ENCODE measurements around the gene PDE4D. TPM values are rescaled to one million over a fixed set of nuclear protein-coding genes. Genes with fewer than 3 reads are reported as not detected.

Gene PDE4D
- polyA plus RNA-seq, 1 donor (not counting 4 experiments of a cell fraction or from before 2014, with no cell fraction given), result 3.6 TPM

- H2AFZ ChIP-seq (ENCODE audit: control insufficient read depth, low read length), result no peak overlapping the region
- TF ChIP-seq, protein P1, sequence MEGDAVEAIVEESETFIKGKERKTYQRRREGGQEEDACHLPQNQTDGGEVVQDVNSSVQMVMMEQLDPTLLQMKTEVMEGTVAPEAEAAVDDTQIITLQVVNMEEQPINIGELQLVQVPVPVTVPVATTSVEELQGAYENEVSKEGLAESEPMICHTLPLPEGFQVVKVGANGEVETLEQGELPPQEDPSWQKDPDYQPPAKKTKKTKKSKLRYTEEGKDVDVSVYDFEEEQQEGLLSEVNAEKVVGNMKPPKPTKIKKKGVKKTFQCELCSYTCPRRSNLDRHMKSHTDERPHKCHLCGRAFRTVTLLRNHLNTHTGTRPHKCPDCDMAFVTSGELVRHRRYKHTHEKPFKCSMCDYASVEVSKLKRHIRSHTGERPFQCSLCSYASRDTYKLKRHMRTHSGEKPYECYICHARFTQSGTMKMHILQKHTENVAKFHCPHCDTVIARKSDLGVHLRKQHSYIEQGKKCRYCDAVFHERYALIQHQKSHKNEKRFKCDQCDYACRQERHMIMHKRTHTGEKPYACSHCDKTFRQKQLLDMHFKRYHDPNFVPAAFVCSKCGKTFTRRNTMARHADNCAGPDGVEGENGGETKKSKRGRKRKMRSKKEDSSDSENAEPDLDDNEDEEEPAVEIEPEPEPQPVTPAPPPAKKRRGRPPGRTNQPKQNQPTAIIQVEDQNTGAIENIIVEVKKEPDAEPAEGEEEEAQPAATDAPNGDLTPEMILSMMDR (optimal IDR thresholded peaks at IDR 0.05 in 1 of 3, IDR thresholded peaks at IDR 0.05 in 1 of 3, conservative IDR thresholded peaks at IDR 0.05 in 1 of 3; ENCODE audit: extremely low read depth in 1 of 3, insufficient read depth in 2 of 3, low read length in 3 of 3), result no peak
- TF ChIP-seq EZH2 (IDR thresholded peaks at IDR 0.05; ENCODE audit: low read length), result no peak
- H3K79me2 ChIP-seq (ENCODE audit: control insufficient read depth, insufficient read depth, low read length), result no peaks in the 10 kb centered on the region
- dilution Hi-C loops (cut with MboI; ENCODE audit: extremely low pct_ligation_motif_present, low sequenced_read_pairs), result no loop called here
- H4K20me1 ChIP-seq (ENCODE audit: control insufficient read depth, extremely low read depth, insufficient read depth, low read length), result no peaks in the 10 kb centered on the region
- FAIRE-seq, result no peak
- H3K36me3 ChIP-seq (ENCODE audit: control insufficient read depth in 2 of 2, extremely low read depth in 1 of 2, insufficient read depth in 2 of 2, low read length in 2 of 2), result no peaks in the 10 kb centered on the region
- H3K9me3 ChIP-seq (ENCODE audit: control insufficient read depth, low read depth, low read length), result no peaks in the 10 kb centered on the region
- H3K27ac ChIP-seq (ENCODE audit: control insufficient read depth, insufficient read depth, low read length), result no peak overlapping the region
- no peaks in the 10 kb centered on the region for H3K27me3 ChIP-seq (ENCODE audit: control insufficient read depth, extremely low read depth, insufficient read depth, low read length)
- no peak overlapping the region for H3K4me3 ChIP-seq (ENCODE audit: control insufficient read depth in 2 of 3, extremely low read depth in 1 of 3, insufficient read depth in 2 of 3, low read depth in 1 of 3, low read length in 3 of 3)
- H3K4me2 ChIP-seq (ENCODE audit: control insufficient read depth, extremely low read depth, insufficient read depth, low read depth, low read length), result no peak overlapping the region
- no peak overlapping the region for H3K9ac ChIP-seq (ENCODE audit: control insufficient read depth, extremely low read depth, insufficient read depth, low read length)
- no peaks in the 10 kb centered on the region for H3K9me1 ChIP-seq (ENCODE audit: control insufficient read depth, extremely low read depth, insufficient read depth, low read length)
- DNase-seq (ENCODE audit: low read depth, low spot score), result no peak
- H3K4me1 ChIP-seq (ENCODE audit: control insufficient read depth, extremely low read depth, insufficient read depth, low read length), result peaks cover 8% of the 10 kb centered on the region
Measured at GRCh38 chr5:59320420-59320819, 573.1 kb downstream of the PDE4D start.

GRCh38 chr5:59319250-59319649 is 574.3 kb downstream of the PDE4D start:
- Histone ChIP-seq H3K4me2 (ENCODE audit: control insufficient read depth, extremely low read depth, insufficient read depth, low read depth, low read length) (no peak overlapping the region), H3K9me3 (ENCODE audit: control insufficient read depth, low read depth, low read length) (no peaks in the 10 kb centered on the region), H3K79me2 (ENCODE audit: control insufficient read depth, insufficient read depth, low read length) (no peaks in the 10 kb centered on the region), H4K20me1 (ENCODE audit: control insufficient read depth, extremely low read depth, insufficient read depth, low read length) (no peaks in the 10 kb centered on the region), H3K4me3 (ENCODE audit: control insufficient read depth in 2 of 3, extremely low read depth in 1 of 3, insufficient read depth in 2 of 3, low read depth in 1 of 3, low read length in 3 of 3) (no peak overlapping the region), H3K27ac (ENCODE audit: control insufficient read depth, insufficient read depth, low read length) (no peak overlapping the region), H3K27me3 (ENCODE audit: control insufficient read depth, extremely low read depth, insufficient read depth, low read length) (no peaks in the 10 kb centered on the region), H3K9me1 (ENCODE audit: control insufficient read depth, extremely low read depth, insufficient read depth, low read length) (no peaks in the 10 kb centered on the region), H3K36me3 (ENCODE audit: control insufficient read depth in 2 of 2, extremely low read depth in 1 of 2, insufficient read depth in 2 of 2, low read length in 2 of 2) (no peaks in the 10 kb centered on the region), H3K4me1 (ENCODE audit: control insufficient read depth, extremely low read depth, insufficient read depth, low read length) (peaks cover 8% of the 10 kb centered on the region), H2AFZ (ENCODE audit: control insufficient read depth, low read length) (no peak overlapping the region), H3K9ac (ENCODE audit: control insufficient read depth, extremely low read depth, insufficient read depth, low read length) (no peak overlapping the region)
- FAIRE-seq (no peak), DNase-seq (ENCODE audit: low read depth, low spot score) (no peak)
- dilution Hi-C loops (cut with MboI; ENCODE audit: extremely low pct_ligation_motif_present, low sequenced_read_pairs), result no loop called here
- TF ChIP-seq, protein P1 (optimal IDR thresholded peaks at IDR 0.05 in 1 of 3, IDR thresholded peaks at IDR 0.05 in 1 of 3, conservative IDR thresholded peaks at IDR 0.05 in 1 of 3; ENCODE audit: extremely low read depth in 1 of 3, insufficient read depth in 2 of 3, low read length in 3 of 3), result no peak
- no peak for TF ChIP-seq EZH2 (IDR thresholded peaks at IDR 0.05; ENCODE audit: low read length)
